Uterus (tissue), 2 donors: ENCODE data around the gene RGS10.
"Not testable (repeated sequence)": the region's sequence is repeated elsewhere in the genome, so short reads cannot be mapped to it uniquely, and the experiment has no call there.

Experiments
- CTCF ChIP-seq, 4 experiments: fragments of 200-600 bp in 2 of 4; fragments of 450-650 bp in 2 of 4; sonication (generic) in 2 of 4; IDR thresholded peaks; one replicate each; pipeline ENCODE4 v1.5.1; 2016 to 2019; ENCODE audit warnings: antibody characterized with exemption in 4 of 4, mild to moderate bottlenecking in 2 of 4, moderate library complexity in 1 of 4
- POLR2A ChIP-seq, 2 donors: fragments of 450-650 bp; IDR thresholded peaks; one replicate each; pipeline ENCODE4 v1.6.1; 2016; ENCODE audit warnings: antibody characterized with exemption in 2 of 2, mild to moderate bottlenecking in 1 of 2, moderate library complexity in 1 of 2

- TF ChIP-seq CTCF, POLR2A (IDR thresholded peaks at IDR 0.05): not testable (repeated sequence)
Observed at GRCh38 chr10:119463195-119463594, 79.3 kb downstream of the RGS10 start.
